Activated T-helper 1 cell treated with anti-CD3 and anti-CD28 coated beads, Interleukin-2, amount 50 U/mL, for 16 hours (primary cell): ENCODE results near the gene CLCNKA.
"Not testable (repeated sequence)": the region's sequence is repeated elsewhere in the genome, so short reads cannot be mapped to it uniquely, and the experiment has no call there.

Source experiments
- DNase-seq, 2 donors: peaks; one replicate each; pipeline ENCODE4 v3.0.0-alpha.2; 2020; ENCODE audit warnings: low read depth in 1 of 2, low spot score in 1 of 2

The CLCNKA gene

GRCh38 chr1:16017461-16018303 is 4.2 kb upstream of the CLCNKA start, which contains the start of gene HSPB7:
HSPB7 (minus strand) TSS chr1:16018043; CDS start chr1:16017963, 80 bp downstream.
- no peak for DNase-seq

GRCh38 chr1:16018308-16018707 is 3.5 kb upstream of the CLCNKA start:
- DNase-seq = no peak

- DNase-seq = no peak
Measured at GRCh38 chr1:16018749-16019643, 2.8 kb upstream of the CLCNKA start.

GRCh38 chr1:16019644-16020277 is 2.1 kb upstream of the CLCNKA start:
- no peak for DNase-seq

GRCh38 chr1:16020325-16020724 is 1.5 kb upstream of the CLCNKA start:
- DNase-seq = no peak

GRCh38 chr1:16020878-16021277 is 958 bp upstream of the CLCNKA start:
- DNase-seq = not testable (repeated sequence)

GRCh38 chr1:16022393-16022792 is 557 bp downstream of the CLCNKA start:
- no peak for DNase-seq

GRCh38 chr1:16023050-16023653 is 1.3 kb downstream of the CLCNKA start:
- DNase-seq = no peak

- not testable (repeated sequence) for DNase-seq
Measured at GRCh38 chr1:16026302-16026701, 4.5 kb downstream of the CLCNKA start.

- DNase-seq = peak in 1 of 2 donors; percentile 13
Measured at GRCh38 chr1:16026723-16027484, 5.1 kb downstream of the CLCNKA start.

- no peak for DNase-seq
Measured at GRCh38 chr1:16028237-16029002, 6.6 kb downstream of the CLCNKA start.

GRCh38 chr1:16029003-16029268 is 7.1 kb downstream of the CLCNKA start:
- DNase-seq = not testable (repeated sequence)

- no peak for DNase-seq
Measured at GRCh38 chr1:16029288-16029687, 7.5 kb downstream of the CLCNKA start.

GRCh38 chr1:16031551-16031950 is 9.7 kb downstream of the CLCNKA start:
- DNase-seq = no peak

GRCh38 chr1:16032388-16033102 is 10.7 kb downstream of the CLCNKA start:
- DNase-seq = no peak

- not testable (repeated sequence) for DNase-seq
Measured at GRCh38 chr1:16033103-16033632, 11.3 kb downstream of the CLCNKA start.

- not testable (repeated sequence) for DNase-seq
Measured at GRCh38 chr1:16036461-16036860, 14.6 kb downstream of the CLCNKA start.

GRCh38 chr1:16038620-16038912 is 16.7 kb downstream of the CLCNKA start:
- no peak for DNase-seq

- not testable (repeated sequence) for DNase-seq
Measured at GRCh38 chr1:16039871-16040270, 18.0 kb downstream of the CLCNKA start.
